ENCODE measurements around the gene BTBD8.

BTBD8 gene

GRCh38 chr1:92210701-92211100 is 130.6 kb downstream of the BTBD8 start:
- TF ChIP-seq CTCF (conservative IDR thresholded peaks at IDR 0.05; ENCODE audit: low read length), result no peak
- no peak for DNase-seq (ENCODE audit: low read depth)
- H3K4me3 ChIP-seq (ENCODE audit: low read length), result no peak overlapping the region

- DNase-seq (ENCODE audit: low read depth), result peak; percentile 59
- TF ChIP-seq CTCF (conservative IDR thresholded peaks at IDR 0.05; ENCODE audit: low read length), result no peak
- H3K4me3 ChIP-seq (ENCODE audit: low read length), result no peak overlapping the region
These were observed 131.0 kb downstream of the BTBD8 start for GRCh38 chr1:92211166-92211565.

DNA sequence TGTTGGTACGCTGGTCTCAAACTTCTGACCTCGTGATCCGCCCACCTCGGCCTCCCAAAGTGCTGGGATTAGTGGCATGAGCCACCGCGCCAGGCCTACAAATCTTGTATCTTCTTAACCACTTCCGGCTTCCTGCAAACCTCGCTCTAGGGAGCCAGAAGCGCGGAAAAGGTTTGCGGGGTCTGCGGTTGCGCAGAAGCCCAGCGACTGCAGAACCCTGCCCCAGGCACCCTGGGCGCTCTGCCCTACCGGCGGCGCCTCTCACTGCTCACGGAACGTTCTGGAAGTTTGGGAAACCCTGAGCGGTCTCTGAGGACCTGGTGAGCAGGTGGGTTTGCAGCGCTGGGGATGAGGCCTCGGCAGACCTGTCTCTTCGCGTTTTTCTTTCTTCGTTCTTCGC is 137.6 kb downstream of the BTBD8 start, which contains the start of gene C1orf146:
C1orf146 (plus strand) TSS at position 195 of the 400 bp plus-strand sequence. CDS start 13,506 bp downstream, outside the sequence.
- no peak for TF ChIP-seq CTCF (conservative IDR thresholded peaks at IDR 0.05; ENCODE audit: low read length)
- no peak for DNase-seq (ENCODE audit: low read depth)

GRCh38 chr1:92218559-92218958 is 138.4 kb downstream of the BTBD8 start:
- no peak for TF ChIP-seq CTCF (conservative IDR thresholded peaks at IDR 0.05; ENCODE audit: low read length)
- DNase-seq (ENCODE audit: low read depth), result no peak
- H3K4me3 ChIP-seq (ENCODE audit: low read length), result no peak overlapping the region

More for the DNA sequence above, 137.6 kb downstream of the BTBD8 start, which contains the start of gene C1orf146:
- no peak within 1 kb of the TSS for H3K4me3 ChIP-seq (ENCODE audit: low read length)

GRCh38 chr1:92219028-92219427 is 138.9 kb downstream of the BTBD8 start:
- TF ChIP-seq CTCF (conservative IDR thresholded peaks at IDR 0.05; ENCODE audit: low read length), result no peak
- no peak for DNase-seq (ENCODE audit: low read depth)
- H3K4me3 ChIP-seq (ENCODE audit: low read length), result no peak overlapping the region

- DNase-seq (ENCODE audit: low read depth), result no peak
- H3K4me3 ChIP-seq (ENCODE audit: low read length), result no peak overlapping the region
- no peak for TF ChIP-seq CTCF (conservative IDR thresholded peaks at IDR 0.05; ENCODE audit: low read length)
These were observed 148.3 kb downstream of the BTBD8 start for GRCh38 chr1:92228401-92228800.

GRCh38 chr1:92230736-92231135 is 150.6 kb downstream of the BTBD8 start:
- no peak for TF ChIP-seq CTCF (conservative IDR thresholded peaks at IDR 0.05; ENCODE audit: low read length)
- H3K4me3 ChIP-seq (ENCODE audit: low read length), result no peak overlapping the region
- no peak for DNase-seq (ENCODE audit: low read depth)

All from AG10803 (cell line).